ENCODE measurements around the gene PLXNC1.
A peak's percentile ranks its signal among the peaks of the same experiment; 100 is the strongest.

Gene PLXNC1

GRCh38 chr12:94207849-94208621 is 59.7 kb downstream of the PLXNC1 start:
- DNase-seq: no peak

GRCh38 chr12:94208622-94208966 is 60.2 kb downstream of the PLXNC1 start:
- no peak for DNase-seq

GRCh38 chr12:94209240-94209639 is 60.9 kb downstream of the PLXNC1 start:
- DNase-seq: no peak

GRCh38 chr12:94211021-94211420 is 62.6 kb downstream of the PLXNC1 start:
- DNase-seq: no peak

GRCh38 chr12:94218233-94218632 is 69.9 kb downstream of the PLXNC1 start:
- no peak for DNase-seq

DNA sequence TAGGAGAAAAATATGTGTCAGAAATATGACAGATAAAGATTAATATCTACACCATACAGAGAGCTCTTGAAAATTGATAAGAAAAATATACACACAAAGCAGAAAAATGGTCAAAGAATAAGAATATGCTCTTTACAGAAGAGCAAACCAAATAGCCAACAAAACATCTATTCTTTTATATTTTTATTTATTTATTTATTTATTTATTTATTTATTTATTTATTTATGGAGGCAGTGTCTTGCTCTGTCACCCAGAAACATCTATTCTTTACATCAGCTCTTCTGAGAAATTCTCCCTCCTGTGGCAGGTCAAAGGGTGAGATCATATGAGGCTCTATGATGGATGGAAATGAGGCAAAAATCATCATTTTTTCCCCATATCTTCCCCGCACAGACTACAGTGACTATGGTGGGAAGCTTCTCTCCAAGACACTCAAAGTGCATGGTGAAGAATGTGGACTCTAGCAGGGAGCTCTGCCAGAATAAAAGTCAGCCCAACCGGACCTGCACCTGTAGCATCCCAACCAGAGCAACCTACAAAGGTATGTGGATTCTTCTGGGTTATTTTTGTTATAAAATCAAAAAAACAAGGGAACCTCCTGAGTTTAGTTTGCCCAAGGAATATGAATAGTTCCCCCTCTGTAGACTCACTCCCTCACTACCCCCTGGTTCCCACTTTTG is 71.4 kb downstream of the PLXNC1 start:
- DNase-seq: no peak

- no peak for DNase-seq
These were observed 72.4 kb downstream of the PLXNC1 start for GRCh38 chr12:94220804-94221203.

DNA sequence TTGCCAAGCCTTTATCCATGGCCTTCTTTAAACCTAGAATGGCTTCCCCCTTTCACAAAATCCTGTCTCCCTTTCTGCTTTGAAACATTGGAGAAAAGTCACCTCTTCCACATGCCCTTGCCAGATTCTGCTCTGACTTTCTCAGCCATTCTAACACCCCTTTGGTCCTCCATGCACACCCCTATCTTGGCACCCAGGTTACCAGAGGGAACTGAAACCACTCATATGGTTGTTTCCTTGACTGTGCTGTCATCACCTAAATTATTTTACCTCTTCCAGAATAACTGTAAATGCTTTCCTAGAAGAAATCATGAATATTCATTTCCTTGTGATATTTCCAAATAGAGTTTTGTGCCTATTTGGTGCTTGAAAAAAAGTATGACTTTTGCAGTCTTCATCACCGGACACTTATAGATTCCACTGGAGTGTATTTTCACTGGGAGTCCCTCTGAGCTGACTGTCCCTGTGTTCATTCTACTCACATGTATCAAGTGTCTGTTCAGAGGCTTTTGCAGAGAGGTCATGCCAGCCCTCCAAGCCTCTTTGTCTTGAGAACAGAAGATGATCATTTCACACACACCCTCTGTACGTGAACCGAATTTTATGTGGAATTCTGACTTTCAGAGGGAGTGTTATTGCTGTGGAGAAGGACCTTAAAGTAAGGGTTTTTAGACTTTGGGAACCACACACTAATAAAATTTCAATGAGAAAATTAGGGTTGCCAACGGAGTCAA is 74.1 kb downstream of the PLXNC1 start:
- no peak for DNase-seq

GRCh38 chr12:94223842-94224241 is 75.5 kb downstream of the PLXNC1 start:
- no peak for DNase-seq

DNA sequence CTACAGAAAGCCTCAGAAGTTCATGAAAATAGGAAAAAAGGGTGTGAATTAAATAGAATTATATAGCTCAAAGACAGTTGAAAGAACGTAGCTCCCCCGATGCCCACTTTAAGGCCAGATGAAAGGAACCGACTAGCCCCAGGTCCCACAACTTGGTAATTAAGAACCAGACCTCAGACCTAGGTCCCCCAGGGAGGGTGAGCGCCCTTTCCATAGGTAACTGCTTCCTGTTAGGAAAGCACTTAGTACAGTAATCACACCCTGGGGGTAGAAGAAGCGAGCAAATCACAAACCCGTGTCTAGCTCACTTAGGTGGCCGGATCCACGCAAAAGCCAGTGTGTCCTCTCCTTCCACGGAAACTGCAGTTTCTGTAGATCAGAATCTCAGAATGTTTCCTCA is 77.1 kb downstream of the PLXNC1 start:
- no peak for DNase-seq

DNA sequence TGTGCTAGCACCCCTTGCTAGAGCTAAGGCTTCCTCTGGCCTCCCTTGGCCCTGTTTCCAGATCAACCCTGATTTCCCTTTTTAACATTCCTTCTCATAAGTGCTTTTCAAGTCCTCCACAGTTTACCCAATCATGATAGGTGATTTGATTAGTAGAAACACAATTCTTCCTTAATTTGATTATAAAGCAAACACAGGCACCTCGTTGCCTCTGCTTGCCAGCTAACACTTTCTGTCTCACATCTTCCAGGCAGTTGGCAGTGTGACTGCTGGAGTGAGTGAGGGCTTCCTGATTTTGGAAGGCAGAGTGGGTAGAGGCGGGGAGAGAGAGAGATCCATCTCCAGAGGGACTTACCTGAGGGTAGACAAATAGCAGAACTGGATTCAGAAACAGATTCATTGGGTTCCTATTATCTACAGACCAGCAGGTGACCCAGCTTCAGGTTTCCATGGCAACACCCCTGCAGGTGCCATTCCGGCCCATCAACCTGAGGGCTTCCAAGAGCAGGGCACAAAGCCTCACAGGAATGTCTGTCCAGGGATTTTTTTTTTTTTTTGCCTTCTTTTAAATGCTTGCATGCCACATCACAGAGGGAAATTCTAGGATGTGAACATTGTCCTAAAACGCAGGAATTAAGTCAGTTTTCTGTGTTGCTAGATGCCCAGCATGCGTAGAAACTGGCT is 77.7 kb downstream of the PLXNC1 start:
- DNase-seq: peak; percentile 79

GRCh38 chr12:94227066-94227465 is 78.7 kb downstream of the PLXNC1 start:
- no peak for DNase-seq

- DNase-seq: no peak
These were observed 80.1 kb downstream of the PLXNC1 start for GRCh38 chr12:94228488-94228907.

- no peak for DNase-seq
These were observed 81.5 kb downstream of the PLXNC1 start for GRCh38 chr12:94229902-94230301.

DNA sequence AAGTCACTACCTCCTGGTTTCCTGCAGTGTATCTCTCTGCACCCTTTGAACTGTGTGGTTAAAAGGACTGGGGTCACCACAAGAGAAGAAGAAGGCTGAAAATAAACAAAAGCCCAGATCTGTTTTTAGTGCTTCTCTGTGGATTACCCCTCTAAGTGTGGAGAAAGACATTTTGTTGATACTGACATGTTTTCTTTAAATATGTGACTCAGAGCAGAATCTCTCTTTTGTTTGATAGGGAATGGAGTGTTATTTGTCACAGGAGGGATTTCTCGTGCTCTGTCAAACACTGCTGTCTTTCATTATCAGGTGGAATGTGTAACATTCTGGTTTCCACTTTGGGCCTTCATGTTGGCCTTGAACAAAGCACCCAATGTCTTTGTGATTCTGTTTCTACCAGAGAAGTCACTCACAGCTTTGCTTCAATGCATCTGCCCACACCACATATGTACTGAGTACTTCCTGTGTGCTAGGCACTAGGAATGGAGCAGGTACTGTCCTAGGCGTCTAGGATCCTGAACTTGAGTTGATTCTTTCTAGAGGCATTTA is 82.1 kb downstream of the PLXNC1 start:
- DNase-seq: no peak

- DNase-seq: no peak
These were observed 83.3 kb downstream of the PLXNC1 start for GRCh38 chr12:94231709-94232108.

DNA sequence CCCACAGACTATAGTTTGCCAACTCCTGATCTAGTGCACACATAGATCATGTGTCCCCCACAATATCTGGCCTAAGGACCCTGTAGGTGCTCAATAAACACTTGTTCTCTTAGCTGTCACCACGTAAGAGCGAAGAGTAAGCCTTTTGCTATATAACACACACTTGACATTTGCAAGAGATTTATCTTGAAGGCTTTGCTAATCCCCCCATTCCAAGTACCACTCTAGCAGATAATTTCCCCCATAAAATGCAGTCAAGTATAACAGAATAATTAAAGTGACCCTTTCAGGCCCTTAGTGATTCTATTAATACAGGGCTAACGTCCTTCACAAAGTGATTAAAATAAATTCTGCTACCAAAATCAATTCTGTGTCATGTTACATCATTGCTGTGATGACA is 87.5 kb downstream of the PLXNC1 start:
- DNase-seq: no peak

- DNase-seq: no peak
These were observed 91.1 kb downstream of the PLXNC1 start for GRCh38 chr12:94239332-94239993.

DNA sequence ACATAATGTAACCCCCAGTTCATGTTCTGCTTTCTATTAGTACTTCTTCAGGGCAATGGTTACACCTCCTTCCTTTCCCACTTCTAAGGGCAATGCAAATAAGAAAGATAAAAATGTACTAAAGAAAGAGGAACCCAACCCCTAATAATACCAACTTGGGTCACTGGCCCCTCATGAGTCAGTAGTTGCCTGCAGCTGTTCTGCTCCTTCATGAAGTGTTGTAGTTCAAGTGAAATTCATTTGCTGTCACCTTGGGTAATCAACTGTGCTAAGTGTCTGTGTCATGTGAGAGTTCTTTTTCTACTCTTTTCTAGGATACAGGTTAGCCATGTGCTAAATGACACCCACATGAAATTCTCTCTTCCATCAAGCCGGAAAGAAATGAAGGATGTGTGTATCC is 91.8 kb downstream of the PLXNC1 start:
- no peak for DNase-seq

DNA sequence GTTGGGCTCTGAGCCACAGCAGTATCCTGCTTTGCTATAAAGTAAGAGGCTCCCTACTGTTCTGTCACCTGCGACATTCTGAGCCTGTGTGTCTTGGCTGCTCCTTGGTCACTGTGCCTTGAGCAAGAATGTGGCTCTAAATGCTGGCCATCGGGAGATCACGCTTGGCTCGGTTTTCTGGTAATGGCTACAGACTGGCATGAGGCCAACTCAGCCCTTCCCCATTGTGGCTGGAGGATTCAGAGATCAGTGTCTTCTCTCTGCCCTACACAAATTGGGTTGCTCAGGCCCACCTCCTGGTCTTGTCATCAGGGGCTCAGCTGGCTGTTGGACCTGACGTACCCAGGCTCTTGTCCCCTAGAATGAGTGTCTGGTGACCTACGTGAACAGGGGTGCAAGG is 94.5 kb downstream of the PLXNC1 start:
- DNase-seq: no peak

- no peak for DNase-seq
These were observed 96.1 kb downstream of the PLXNC1 start for GRCh38 chr12:94244165-94245133.
